Measurements from ENCODE around the gene RALGPS1.

The RALGPS1 gene

GRCh38 chr9:127112735-127113161, 198.2 kb downstream of the RALGPS1 start:
- no peak for DNase-seq (ENCODE audit: low spot score)
- no peak for TF ChIP-seq CTCF (IDR thresholded peaks at IDR 0.05; ENCODE audit: borderline replicate concordance, control extremely low read depth, extremely low read depth, insufficient read depth, missing control alignments)
- in situ Hi-C loops (cut with MboI; ENCODE audit: low sequenced_read_pairs, unreplicated experiment) = no loop called here

DNA sequence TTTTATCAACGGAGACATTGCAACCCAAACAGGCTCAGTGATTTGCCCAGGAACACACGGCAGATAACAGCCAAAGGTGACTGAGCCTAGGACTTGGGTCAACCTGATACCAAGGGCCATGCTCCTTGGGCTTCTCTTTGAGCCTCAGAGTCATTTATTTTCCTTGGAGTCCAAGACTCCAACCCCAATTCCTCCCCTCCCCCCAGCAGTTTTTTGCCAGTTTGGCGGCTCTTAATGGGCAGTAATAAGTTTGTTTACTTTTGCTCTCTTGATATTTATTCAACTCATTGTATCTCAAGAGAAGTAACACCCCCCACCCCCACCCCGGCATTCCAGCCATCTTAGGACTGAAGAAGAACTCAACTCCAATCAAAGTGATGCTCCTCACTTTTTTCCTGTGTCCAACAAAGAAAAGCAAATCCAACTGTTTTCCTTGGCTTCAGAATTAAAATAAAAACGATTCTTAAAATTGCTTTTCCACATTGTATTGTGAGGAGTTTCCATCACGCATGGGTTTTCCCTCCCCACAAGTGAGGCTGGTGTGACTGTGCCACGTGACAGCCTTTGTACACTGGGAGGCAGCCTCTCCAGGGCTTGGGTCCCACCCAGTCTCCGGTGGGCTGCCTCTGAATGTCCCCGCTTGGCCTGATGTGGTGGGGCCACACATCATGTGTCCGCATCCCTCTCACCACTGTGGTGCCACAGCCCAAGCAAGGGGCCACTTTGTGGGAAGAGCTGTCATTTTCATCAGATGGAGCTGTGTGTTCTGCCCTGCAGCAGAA, 198.8 kb downstream of the RALGPS1 start:
- DNase-seq (ENCODE audit: low spot score) = no peak
- TF ChIP-seq CTCF (IDR thresholded peaks at IDR 0.05; ENCODE audit: borderline replicate concordance, control extremely low read depth, extremely low read depth, insufficient read depth, missing control alignments) = no peak
- in situ Hi-C loops (cut with MboI; ENCODE audit: low sequenced_read_pairs, unreplicated experiment) = no loop called here

DNA sequence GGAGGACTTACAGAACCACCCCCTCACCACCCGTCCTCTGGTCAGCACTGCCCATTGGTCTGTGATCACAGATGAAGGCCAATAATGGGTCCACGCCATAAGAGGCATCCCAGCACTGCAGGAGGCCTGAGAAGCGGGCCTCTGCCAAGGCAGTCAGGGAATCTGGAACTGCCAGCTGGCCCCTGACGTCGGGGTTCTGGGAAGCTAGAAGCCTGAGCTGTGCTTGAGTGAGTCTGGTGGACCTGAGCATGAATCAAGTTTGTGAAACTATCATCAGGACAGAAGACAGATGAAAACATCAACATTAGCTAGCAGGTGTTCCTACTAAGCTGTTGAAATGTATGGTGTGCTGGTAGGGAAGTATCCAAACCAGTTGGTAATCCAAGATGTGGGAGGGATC, 200.0 kb downstream of the RALGPS1 start:
- no peak for TF ChIP-seq CTCF (IDR thresholded peaks at IDR 0.05; ENCODE audit: borderline replicate concordance, control extremely low read depth, extremely low read depth, insufficient read depth, missing control alignments)
- in situ Hi-C loops (cut with MboI; ENCODE audit: low sequenced_read_pairs, unreplicated experiment) = no loop called here
- no peak for DNase-seq (ENCODE audit: low spot score)

DNA sequence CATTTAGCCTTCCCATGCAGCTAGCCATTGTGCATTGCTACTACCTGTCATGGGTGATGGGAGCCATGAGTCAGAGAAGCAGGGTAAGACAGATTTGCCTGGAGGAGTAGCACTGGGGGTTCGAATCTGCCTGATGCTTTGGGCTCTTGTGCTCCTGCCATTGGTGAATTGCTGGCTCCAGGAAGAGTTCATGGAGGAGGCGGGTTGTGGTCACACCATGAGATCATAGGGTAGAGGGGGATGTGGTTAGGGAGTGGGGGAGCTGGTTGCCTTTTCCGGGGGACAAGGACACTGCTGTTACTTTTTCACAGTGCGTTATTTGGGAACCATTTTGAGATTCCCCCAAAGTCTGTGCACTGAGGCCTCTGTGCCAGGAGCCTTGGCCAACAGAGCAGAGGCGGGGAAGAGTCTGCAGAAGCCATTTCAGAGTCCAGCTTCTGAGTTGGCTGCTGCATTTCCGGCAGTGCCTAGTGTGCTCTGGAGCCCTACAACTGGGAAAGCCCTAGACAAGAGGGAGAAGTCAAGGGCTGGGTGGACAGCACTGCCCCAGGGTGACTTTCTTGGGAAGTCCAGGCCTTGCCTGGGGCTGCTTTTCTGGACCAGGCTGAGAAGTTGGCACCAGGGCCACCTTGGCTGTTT, 201.6 kb downstream of the RALGPS1 start:
- no peak for DNase-seq (ENCODE audit: low spot score)
- TF ChIP-seq CTCF (IDR thresholded peaks at IDR 0.05; ENCODE audit: borderline replicate concordance, control extremely low read depth, extremely low read depth, insufficient read depth, missing control alignments) = no peak
- in situ Hi-C loops (cut with MboI; ENCODE audit: low sequenced_read_pairs, unreplicated experiment) = no loop called here

GRCh38 chr9:127116957-127117356, 202.4 kb downstream of the RALGPS1 start:
- in situ Hi-C loops (cut with MboI; ENCODE audit: low sequenced_read_pairs, unreplicated experiment) = no loop called here
- TF ChIP-seq CTCF (IDR thresholded peaks at IDR 0.05; ENCODE audit: borderline replicate concordance, control extremely low read depth, extremely low read depth, insufficient read depth, missing control alignments) = no peak
- peak; percentile 54 for DNase-seq (ENCODE audit: low spot score)

- DNase-seq (ENCODE audit: low spot score) = no peak
- no peak for TF ChIP-seq CTCF (IDR thresholded peaks at IDR 0.05; ENCODE audit: borderline replicate concordance, control extremely low read depth, extremely low read depth, insufficient read depth, missing control alignments)
- in situ Hi-C loops (cut with MboI; ENCODE audit: low sequenced_read_pairs, unreplicated experiment) = no loop called here
Measured at GRCh38 chr9:127117801-127118200, 203.2 kb downstream of the RALGPS1 start.
